SK-N-SH (cell line): ENCODE data around the gene GRM7. TPM values are rescaled to one million over a fixed set of nuclear protein-coding genes. Genes with fewer than 3 reads are reported as not detected.

Experiments used
- CTCF ChIA-PET: fragments of 300-600, 350-600 bp; formaldehyde crosslinking; extraction: SDS; loops from one replicate; lab custom pipeline; 2021; lab: Yijun Ruan, JAX
- POLR2A ChIA-PET: fragments of 350-600 bp; sonication (Branson Sonifier 250); formaldehyde crosslinking; extraction: SDS; loops from one replicate; lab custom pipeline; 2020; ENCODE audit warnings: antibody characterized with exemption, inconsistent platforms; lab: Yijun Ruan, JAX
- DNase-seq: peaks from one replicate; pipeline ENCODE4 v3.0.0; 2012
- H2AFZ ChIP-seq: fragments of 200-600 bp; sonication (generic); 2 replicates; pipeline ENCODE4 v1.8.1; 2016; ENCODE audit warnings: antibody characterized with exemption, mild to moderate bottlenecking, low read depth
- H3F3A ChIP-seq: fragments of 200-600 bp; sonication (generic); replicated peaks from 2 replicates; pipeline ENCODE3; 2016; ENCODE audit warnings: antibody characterized with exemption, mild to moderate bottlenecking; ENCODE audit not compliant: insufficient read depth
- H3K27ac ChIP-seq, 2 experiments: fragments of 200-500 bp in 1 of 2; fragments of 200-600 bp in 1 of 2; sonication (Bioruptor generic) in 1 of 2; sonication (generic), shearing (Covaris generic) in 1 of 2; 2 replicates each; pipeline versions ENCODE4 v1.5.1 to v1.6.1; 2014 to 2016; ENCODE audit warnings: low read depth in 2 of 2, inconsistent platforms in 1 of 2, low read length in 1 of 2, mild to moderate bottlenecking in 1 of 2, mixed read lengths in 1 of 2
- H3K27me3 ChIP-seq: fragments of 200-600 bp; sonication (generic), shearing (Covaris generic); 2 replicates; pipeline ENCODE4 v1.6.1; 2016; ENCODE audit warnings: mixed run types; ENCODE audit not compliant: insufficient read depth
- H3K36me3 ChIP-seq, 2 experiments: fragments of 200-500 bp in 1 of 2; fragments of 200-600 bp in 1 of 2; sonication (Bioruptor generic) in 1 of 2; sonication (generic) in 1 of 2; replicated peaks in 1 of 2; 2 replicates each; pipeline versions ENCODE3 to v1.5.1; 2014 to 2016; ENCODE audit warnings: low read length in 1 of 2, mild to moderate bottlenecking in 1 of 2; ENCODE audit not compliant: insufficient read depth in 2 of 2, control insufficient read depth in 1 of 2
- H3K4me1 ChIP-seq, 2 experiments: fragments of 200-500 bp in 1 of 2; fragments of 200-600 bp in 1 of 2; sonication (Bioruptor generic) in 1 of 2; sonication (generic), shearing (Covaris generic) in 1 of 2; 2 replicates each; pipeline versions ENCODE4 v1.5.1 to v1.6.1; 2014 to 2016; ENCODE audit warnings: low read depth in 1 of 2, low read length in 1 of 2, mixed run types in 1 of 2; ENCODE audit not compliant: insufficient read depth in 2 of 2, control insufficient read depth in 1 of 2
- H3K4me2 ChIP-seq: fragments of 200-600 bp; sonication (generic), shearing (Covaris generic); 2 replicates; pipeline ENCODE4 v1.6.1; 2017; ENCODE audit warnings: mixed run types
- H3K4me3 ChIP-seq, 2 experiments: fragments of 200-500 bp in 1 of 2; fragments of 200-600 bp in 1 of 2; sonication (Bioruptor generic) in 1 of 2; sonication (generic), shearing (Covaris generic) in 1 of 2; 2 replicates each; pipeline versions ENCODE4 v1.5.1 to v1.8.1; 2014 to 2016; ENCODE audit warnings: low read depth in 2 of 2, inconsistent platforms in 1 of 2, low read length in 1 of 2, mild to moderate bottlenecking in 1 of 2, mixed read lengths in 1 of 2, moderate library complexity in 1 of 2
- H3K79me2 ChIP-seq: fragments of 200-600 bp; sonication (generic); 2 replicates; pipeline ENCODE4 v1.8.1; 2017; ENCODE audit warnings: mild to moderate bottlenecking; ENCODE audit not compliant: insufficient read depth
- H3K9ac ChIP-seq: fragments of 200-600 bp; sonication (generic); 2 replicates; pipeline ENCODE4 v1.6.1; 2017; ENCODE audit warnings: mixed run types
- H3K9me2 ChIP-seq: fragments of 200-600 bp; sonication (generic); 2 replicates; pipeline ENCODE4 v1.6.1; 2017; ENCODE audit warnings: mixed run types
- H3K9me3 ChIP-seq: fragments of 200-600 bp; sonication (generic); 2 replicates; pipeline ENCODE4 v1.6.1; 2017; ENCODE audit warnings: mixed run types, mild to moderate bottlenecking, moderate library complexity
- H4K20me1 ChIP-seq: fragments of 200-600 bp; sonication (generic); 2 replicates; pipeline ENCODE4 v1.6.1; 2017; ENCODE audit warnings: mild to moderate bottlenecking, mixed run types; ENCODE audit not compliant: insufficient read depth
- CHD2 ChIP-seq: fragments of 150-350 bp; IDR thresholded peaks from 2 replicates; pipeline ENCODE4 v1.6.1; 2018; ENCODE audit warnings: low read length; ENCODE audit not compliant: partially characterized antibody
- CTCF ChIP-seq: fragments of 200-600 bp; sonication (generic); IDR thresholded peaks from 2 replicates; pipeline ENCODE4 v1.6.1; 2017; ENCODE audit warnings: antibody characterized with exemption, mild to moderate bottlenecking, moderate library complexity
- EP300 ChIP-seq, 2 experiments: IDR thresholded peaks; 2 replicates each; pipeline versions ENCODE4 v1.4.0 to v1.6.1; 2012; ENCODE audit warnings: borderline replicate concordance in 1 of 2, low read depth in 1 of 2, low read length in 1 of 2
- EZH2phosphoT487 ChIP-seq: fragments of 200-600 bp; sonication (generic); IDR thresholded peaks from 2 replicates; pipeline ENCODE4 v1.6.1; 2017; ENCODE audit warnings: low read depth, mixed run types, mild to moderate bottlenecking, antibody characterized with exemption, moderate library complexity, borderline replicate concordance
- GABPA ChIP-seq: IDR thresholded peaks from 2 replicates; pipeline ENCODE4 v1.4.0; 2012; ENCODE audit warnings: low read depth, mild to moderate bottlenecking
- MEF2A ChIP-seq: IDR thresholded peaks from 2 replicates; pipeline ENCODE4 v1.4.0; 2012; ENCODE audit warnings: low read depth, borderline replicate concordance
- MXI1 ChIP-seq: IDR thresholded peaks from 2 replicates; pipeline ENCODE4 v1.6.1; 2012; ENCODE audit warnings: mild to moderate bottlenecking, low read depth, low read length, improper control_type of control experiment
- NRF1 ChIP-seq: IDR thresholded peaks from 2 replicates; pipeline ENCODE4 v1.6.1; 2012; ENCODE audit warnings: low read depth, mild to moderate bottlenecking, low read length
- RAD21 ChIP-seq: IDR thresholded peaks from 2 replicates; pipeline ENCODE4 v1.6.1; 2012; ENCODE audit warnings: mild to moderate bottlenecking, low read length
- RCOR1 ChIP-seq: fragments of 150-350 bp; IDR thresholded peaks from 2 replicates; pipeline ENCODE4 v1.6.1; 2017; ENCODE audit warnings: antibody characterized with exemption, low read length
- REST ChIP-seq: IDR thresholded peaks from 2 replicates; pipeline ENCODE4 v1.6.1; 2012; ENCODE audit warnings: mild to moderate bottlenecking, low read depth, low read length, moderate library complexity
- RFX5 ChIP-seq: IDR thresholded peaks from 2 replicates; pipeline ENCODE4 v1.6.1; 2012; ENCODE audit warnings: mild to moderate bottlenecking, improper control_type of control experiment, low read length
- TAF1 ChIP-seq: IDR thresholded peaks from 2 replicates; pipeline ENCODE4 v1.6.1; 2012; ENCODE audit warnings: low read depth, mild to moderate bottlenecking, low read length, moderate library complexity, borderline replicate concordance
- YY1 ChIP-seq: IDR thresholded peaks from 2 replicates; pipeline ENCODE4 v1.4.0; 2012; ENCODE audit warnings: low read depth, mild to moderate bottlenecking
- WGBS: methylation state at CpG from one replicate; pipeline ENCODE4 v1.1.6; 2017; ENCODE audit warnings: low lambda C conversion rate; 5-methylcytosine and 5-hydroxymethylcytosine counted together
- polyA plus RNA-seq, 3 experiments: library from polyadenylated mRNA; depleted of rRNA; stranded (reverse); fragments of >200 nt; gene quantifications; 2 replicates each; pipeline ENCODE4 v1.2.3, GENCODE V29; 2012
- TF ChIP-seq, protein P1 (sequence below): IDR thresholded peaks from 2 replicates; pipeline ENCODE4 v1.4.0; 2012; ENCODE audit warnings: low read depth, borderline replicate concordance
- TF ChIP-seq, protein P2 (sequence below): fragments of 150-350 bp; IDR thresholded peaks from 2 replicates; pipeline ENCODE4 v1.6.1; 2016; ENCODE audit warnings: mild to moderate bottlenecking, low read depth, low read length

The GRM7 gene
- polyA plus RNA-seq, 1 of the 3 experiments (the other 2 are of a cell fraction) = 0.03 TPM

DNA sequence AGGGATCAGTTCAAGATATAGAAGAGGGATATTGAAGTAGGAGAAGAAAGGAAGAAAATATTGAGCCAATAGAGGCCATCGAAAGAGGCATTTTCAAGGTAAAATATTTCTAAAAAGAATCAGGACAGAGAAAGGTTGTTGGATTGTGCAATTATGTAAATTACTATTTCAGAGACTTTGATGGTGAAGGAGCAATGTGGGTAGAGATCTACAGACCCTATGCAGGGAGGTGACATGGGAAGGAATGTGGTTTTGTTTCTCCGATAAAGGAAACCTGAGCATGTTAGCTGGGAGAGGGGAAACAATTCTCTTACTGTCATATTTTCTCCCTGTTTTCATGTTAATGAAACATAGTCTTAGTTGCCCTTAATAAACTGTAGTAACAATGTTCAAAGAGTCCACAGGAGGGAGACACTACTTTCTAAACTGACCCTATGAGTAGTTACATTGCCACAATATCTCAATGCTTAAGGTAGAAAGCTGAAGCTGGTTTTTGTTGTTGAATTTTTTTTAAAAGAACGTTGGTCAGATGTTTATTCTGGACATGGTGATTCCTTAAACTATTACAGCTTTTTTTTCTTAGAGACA is 133.3 kb downstream of the GRM7 start:
- no peak overlapping the region for H3K4me3 ChIP-seq
- no peaks in the 10 kb centered on the region for H3K4me1 ChIP-seq
- H2AFZ ChIP-seq = no peak overlapping the region
- H3K36me3 ChIP-seq = no peaks in the 10 kb centered on the region
- H3K27me3 ChIP-seq = no peaks in the 10 kb centered on the region
- peak; percentile 17 for DNase-seq
- H3K9me2 ChIP-seq = no peaks in the 10 kb centered on the region
- no peak overlapping the region for H3K27ac ChIP-seq
- TF ChIP-seq EP300 (IDR thresholded peaks at IDR 0.05; ENCODE audit: borderline replicate concordance in 1 of 2, low read depth in 1 of 2, low read length in 1 of 2) (no peak), RAD21 (peak; percentile 48), GABPA (no peak), CHD2 (no peak), RCOR1 (no peak)
- TF ChIP-seq, all 33 proteins: peak for 1
- no peak overlapping the region for H3K9ac ChIP-seq
- 26% methylated on average over 3 of the region's 3 CpGs for WGBS
- 0 out of 2 replicates have a peak, but pooled peaks cover 5% of the 10 kb centered on the region for H3K9me3 ChIP-seq
- no peaks in the 10 kb centered on the region for H3F3A ChIP-seq
- no peak overlapping the region for H3K4me2 ChIP-seq
- ChIA-PET CTCF (interaction anchor here (0.6 to 1.5 kb wide), 5 partner anchors 9 to 1117 kb away, joined by 3 to 5 read pairs (median 3); no protein-coding TSS in a partner anchor), POLR2A (no interaction called here)
- H3K79me2 ChIP-seq = no peaks in the 10 kb centered on the region
- no peaks in the 10 kb centered on the region for H4K20me1 ChIP-seq

- CTCF ChIA-PET = interaction anchor here (0.7 kb wide), 1 partner anchor 45 kb away, joined by 3 read pairs; no protein-coding TSS in a partner anchor
Observed at GRCh38 chr3:7000501-7000900, 139.6 kb downstream of the GRM7 start.

More at GRCh38 chr3:7000501-7000900, 139.6 kb downstream of the GRM7 start:
- Histone ChIP-seq H3K36me3 (no peaks in the 10 kb centered on the region), H3K27me3 (no peaks in the 10 kb centered on the region), H3K4me1 (no peaks in the 10 kb centered on the region; a peak in 1 of 4 replicates), H3K4me3 (no peak overlapping the region), H3K9ac (no peak overlapping the region), H3K4me2 (no peak overlapping the region), H3K9me2 (no peaks in the 10 kb centered on the region), H3F3A (no peaks in the 10 kb centered on the region), H3K27ac (no peak overlapping the region), H2AFZ (no peak overlapping the region), H4K20me1 (no peaks in the 10 kb centered on the region), H3K9me3 (0 out of 2 replicates have a peak, but pooled peaks cover 5% of the 10 kb centered on the region), H3K79me2 (no peaks in the 10 kb centered on the region)
- 7% methylated on average over 1 of the region's 1 CpG for WGBS
- TF ChIP-seq RAD21 = no peak
- no peak for TF ChIP-seq CHD2
- TF ChIP-seq TAF1 = no peak
- no peak for TF ChIP-seq REST
- no peak for TF ChIP-seq RFX5
- TF ChIP-seq, protein P1, sequence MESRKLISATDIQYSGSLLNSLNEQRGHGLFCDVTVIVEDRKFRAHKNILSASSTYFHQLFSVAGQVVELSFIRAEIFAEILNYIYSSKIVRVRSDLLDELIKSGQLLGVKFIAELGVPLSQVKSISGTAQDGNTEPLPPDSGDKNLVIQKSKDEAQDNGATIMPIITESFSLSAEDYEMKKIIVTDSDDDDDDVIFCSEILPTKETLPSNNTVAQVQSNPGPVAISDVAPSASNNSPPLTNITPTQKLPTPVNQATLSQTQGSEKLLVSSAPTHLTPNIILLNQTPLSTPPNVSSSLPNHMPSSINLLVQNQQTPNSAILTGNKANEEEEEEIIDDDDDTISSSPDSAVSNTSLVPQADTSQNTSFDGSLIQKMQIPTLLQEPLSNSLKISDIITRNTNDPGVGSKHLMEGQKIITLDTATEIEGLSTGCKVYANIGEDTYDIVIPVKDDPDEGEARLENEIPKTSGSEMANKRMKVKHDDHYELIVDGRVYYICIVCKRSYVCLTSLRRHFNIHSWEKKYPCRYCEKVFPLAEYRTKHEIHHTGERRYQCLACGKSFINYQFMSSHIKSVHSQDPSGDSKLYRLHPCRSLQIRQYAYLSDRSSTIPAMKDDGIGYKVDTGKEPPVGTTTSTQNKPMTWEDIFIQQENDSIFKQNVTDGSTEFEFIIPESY = no peak
- TF ChIP-seq EZH2phosphoT487 = no peak
- TF ChIP-seq YY1 = no peak
- TF ChIP-seq CTCF = no peak
- TF ChIP-seq MEF2A = no peak
- TF ChIP-seq NRF1 = no peak
- TF ChIP-seq, protein P2, sequence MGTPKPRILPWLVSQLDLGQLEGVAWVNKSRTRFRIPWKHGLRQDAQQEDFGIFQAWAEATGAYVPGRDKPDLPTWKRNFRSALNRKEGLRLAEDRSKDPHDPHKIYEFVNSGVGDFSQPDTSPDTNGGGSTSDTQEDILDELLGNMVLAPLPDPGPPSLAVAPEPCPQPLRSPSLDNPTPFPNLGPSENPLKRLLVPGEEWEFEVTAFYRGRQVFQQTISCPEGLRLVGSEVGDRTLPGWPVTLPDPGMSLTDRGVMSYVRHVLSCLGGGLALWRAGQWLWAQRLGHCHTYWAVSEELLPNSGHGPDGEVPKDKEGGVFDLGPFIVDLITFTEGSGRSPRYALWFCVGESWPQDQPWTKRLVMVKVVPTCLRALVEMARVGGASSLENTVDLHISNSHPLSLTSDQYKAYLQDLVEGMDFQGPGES = no peak
- no peak for TF ChIP-seq MXI1
- POLR2A ChIA-PET = no interaction called here
- DNase-seq = no peak
